Stimulated activated CD8-positive, alpha-beta memory T cell treated with anti-CD3 and anti-CD28 coated beads, Interleukin-4, amount 100 ng/mL, for 48 hours (primary cell): Measurements from ENCODE around the gene RPS24.
"Not testable (repeated sequence)": the region's sequence is repeated elsewhere in the genome, so short reads cannot be mapped to it uniquely, and the experiment has no call there.

Source experiments
- DNase-seq: peaks from one replicate; pipeline ENCODE4 v3.0.0-alpha.2; 2020

RPS24 gene

GRCh38 chr10:78058562-78058961 lies 24.9 kb downstream of the RPS24 start:
- DNase-seq, result no peak

GRCh38 chr10:78059906-78060702 lies 26.4 kb downstream of the RPS24 start:
- no peak for DNase-seq

DNA sequence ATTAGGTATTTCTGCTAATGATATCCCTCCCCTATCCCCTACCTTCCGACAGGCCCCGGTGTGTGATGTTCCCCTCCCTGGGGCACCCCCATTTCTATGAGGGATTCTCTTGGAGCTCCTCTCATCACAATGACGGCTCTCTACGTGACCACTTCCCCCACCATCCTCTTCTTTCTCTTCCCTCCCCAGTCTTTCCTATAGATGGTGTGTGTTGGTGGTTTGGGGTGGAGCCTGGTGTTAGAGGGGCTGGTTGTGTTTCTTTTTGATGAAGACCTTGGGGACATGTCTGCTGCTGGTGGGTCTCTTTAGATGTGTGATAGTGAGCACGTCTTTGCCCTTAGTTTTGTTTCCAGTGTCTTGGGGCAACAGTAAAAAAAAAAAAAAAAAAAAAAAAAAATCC lies 28.6 kb downstream of the RPS24 start:
- DNase-seq, result no peak

DNA sequence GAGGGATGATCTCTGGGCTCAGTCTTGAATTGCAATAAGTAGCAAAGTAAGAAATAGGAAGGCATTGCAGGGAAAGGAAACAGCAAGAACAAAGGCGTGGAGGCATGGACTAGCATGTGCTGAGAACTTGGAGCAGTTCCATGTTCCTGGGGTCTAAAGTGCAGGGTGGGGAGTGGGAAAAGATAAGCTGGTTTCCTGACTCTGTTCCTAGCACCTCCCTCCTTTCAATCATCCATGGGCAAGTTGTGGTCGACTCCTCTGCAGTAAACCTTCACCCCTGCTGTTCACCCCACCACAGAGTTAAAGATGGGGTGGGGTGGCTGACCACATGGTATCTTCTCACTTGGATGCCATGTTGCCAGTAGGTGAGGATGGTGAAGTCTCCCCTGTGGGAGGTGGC lies 29.6 kb downstream of the RPS24 start:
- no peak for DNase-seq

GRCh38 chr10:78064919-78065318 lies 31.3 kb downstream of the RPS24 start:
- not testable (repeated sequence) for DNase-seq

DNA sequence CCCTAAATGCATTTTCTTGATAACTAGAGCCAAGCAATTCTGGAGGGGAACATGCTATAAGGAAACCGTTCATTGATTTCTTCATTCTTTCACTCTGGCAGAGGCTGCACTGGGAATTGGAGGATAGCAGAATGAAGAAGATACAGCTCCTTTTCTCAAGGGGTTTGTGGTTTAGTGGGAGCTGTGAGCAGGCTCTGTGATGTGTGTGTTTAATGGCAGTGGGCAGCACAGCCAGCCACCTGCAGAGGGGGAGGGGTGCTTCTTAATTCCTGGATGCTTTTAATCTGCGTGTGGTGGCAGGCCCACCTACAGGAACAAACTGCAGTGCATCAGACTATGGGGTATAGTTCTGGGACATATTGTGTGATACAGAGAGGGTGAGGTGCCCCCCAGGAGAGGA lies 31.9 kb downstream of the RPS24 start:
- DNase-seq, result no peak

DNA sequence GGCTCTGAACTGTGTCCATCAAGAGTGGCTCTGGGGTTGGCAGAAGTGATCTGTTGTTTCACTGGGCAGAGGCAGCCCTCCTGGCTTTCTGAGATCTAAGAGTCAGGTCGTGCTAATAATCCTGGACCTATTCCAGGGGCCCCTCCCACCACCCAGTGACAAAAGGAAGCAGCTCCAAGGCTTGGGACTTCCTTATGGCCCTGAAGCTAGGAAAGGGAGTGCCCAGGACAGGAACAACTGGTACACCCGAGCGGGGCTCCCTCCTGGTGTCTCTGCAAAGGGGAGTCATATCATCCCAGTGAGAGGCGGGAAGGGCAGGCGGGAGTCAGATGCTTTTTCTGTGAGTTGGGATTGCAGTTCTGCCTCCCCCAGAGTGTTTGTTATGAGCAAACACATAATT lies 32.3 kb downstream of the RPS24 start:
- DNase-seq, result no peak

DNA sequence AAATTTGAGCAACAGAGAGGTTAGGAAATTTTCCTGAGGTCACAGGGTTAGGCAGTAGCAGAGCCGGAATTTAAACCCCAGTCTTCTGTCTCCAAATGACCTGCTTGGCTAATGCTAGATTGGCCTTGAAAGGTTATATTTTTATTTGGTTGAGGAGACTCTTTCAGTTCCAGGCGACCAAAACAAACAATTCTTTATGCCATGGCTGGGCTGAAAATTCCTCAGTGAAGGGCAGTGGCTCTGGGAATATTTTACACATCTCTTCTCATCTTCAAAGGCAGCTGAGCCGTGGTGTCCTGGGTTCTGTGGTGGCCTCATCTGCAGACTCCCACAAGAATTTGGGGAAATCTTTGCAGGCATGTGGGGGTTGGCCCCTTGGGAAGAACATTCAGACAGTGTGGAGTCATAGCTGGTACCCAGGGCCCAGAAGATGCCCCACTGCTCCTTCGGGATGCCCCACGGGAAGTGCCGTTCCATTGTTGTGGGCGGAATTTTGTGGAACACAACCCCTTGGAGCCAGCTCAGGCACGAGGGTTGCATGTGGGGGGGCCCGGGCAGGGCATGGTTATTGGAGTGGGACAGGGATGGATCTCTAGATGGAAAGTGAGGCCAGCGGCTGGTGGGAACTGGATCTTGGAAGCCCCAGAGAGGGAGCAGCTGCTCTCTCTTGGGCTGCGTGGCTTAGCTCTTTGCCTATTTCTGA lies 33.2 kb downstream of the RPS24 start:
- no peak for DNase-seq

DNA sequence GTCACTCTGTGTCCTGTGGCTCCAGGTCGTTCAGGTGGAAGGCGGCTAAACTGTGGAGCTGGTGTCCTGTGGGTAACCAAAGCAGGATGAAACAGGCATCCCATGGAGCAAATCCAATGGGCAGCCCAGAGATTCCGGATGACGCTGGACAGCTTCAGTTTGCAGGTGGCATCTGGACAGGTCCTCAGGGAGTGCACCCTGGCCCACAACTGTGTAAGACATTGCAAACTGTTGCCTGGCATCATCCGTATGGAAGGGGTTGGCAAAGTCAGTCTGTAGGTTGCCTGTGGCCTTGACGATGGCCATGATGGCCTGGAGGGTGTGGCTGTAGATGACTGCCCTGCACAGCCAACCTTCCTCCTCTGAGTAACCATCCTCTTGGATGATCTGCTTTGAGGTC lies 35.5 kb downstream of the RPS24 start:
- DNase-seq, result no peak

DNA sequence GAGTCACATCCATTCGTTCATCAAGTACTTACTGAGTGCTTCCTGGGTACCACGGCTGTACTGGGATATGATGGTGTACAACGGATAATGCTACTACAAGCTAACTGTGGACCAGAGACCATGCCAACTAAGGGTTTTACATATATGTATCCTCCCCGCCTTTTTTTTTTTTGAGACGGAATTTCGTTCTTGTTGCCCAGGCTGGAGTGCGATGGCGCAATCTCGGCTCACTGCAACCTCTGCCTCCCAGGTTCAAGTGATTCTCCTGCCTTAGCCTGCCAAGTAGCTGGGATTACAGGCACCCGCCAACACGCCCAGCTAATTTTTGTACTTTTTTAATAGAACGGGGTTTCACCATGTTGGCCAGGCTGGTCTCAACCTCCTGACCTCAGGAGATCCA lies 36.4 kb downstream of the RPS24 start:
- DNase-seq, result not testable (repeated sequence)

DNA sequence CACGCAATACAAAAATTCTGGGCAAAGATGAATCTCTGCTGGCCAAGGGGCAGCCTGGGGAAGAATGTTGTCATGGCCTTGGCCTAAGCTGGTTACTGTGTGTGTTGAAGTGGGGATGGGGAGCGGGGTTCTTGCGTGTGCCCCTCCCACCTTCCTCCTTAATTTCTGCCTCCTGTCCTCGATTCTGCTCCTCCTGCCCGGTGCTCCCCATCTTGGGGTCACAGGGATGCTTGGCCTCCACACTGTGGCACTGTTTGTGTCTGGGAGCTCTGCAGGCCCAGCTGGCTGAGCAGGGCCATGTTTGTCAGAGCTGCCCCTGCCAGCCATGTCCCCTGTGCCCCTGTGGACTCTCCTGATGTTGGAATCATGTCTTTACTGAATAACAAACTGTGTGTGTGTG lies 37.1 kb downstream of the RPS24 start:
- DNase-seq, result no peak

- DNase-seq, result no peak
Observed at GRCh38 chr10:78071140-78071856, 37.6 kb downstream of the RPS24 start.

DNA sequence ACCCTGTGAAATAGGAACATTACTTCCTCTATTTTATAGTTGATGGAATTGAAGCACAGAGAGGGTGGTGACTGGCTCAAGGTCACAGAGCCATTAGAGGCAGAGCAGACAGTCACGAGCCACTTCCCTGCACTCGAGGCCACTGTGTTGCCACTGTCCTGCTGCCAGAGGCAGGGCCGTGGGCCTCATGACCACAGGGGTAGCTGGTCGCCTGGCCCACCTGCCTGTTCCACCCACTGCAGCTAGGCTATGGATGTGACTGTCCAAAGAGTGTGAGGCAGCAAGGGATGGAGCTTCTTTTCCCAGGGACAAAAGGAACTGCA lies 38.2 kb downstream of the RPS24 start:
- no peak for DNase-seq

DNA sequence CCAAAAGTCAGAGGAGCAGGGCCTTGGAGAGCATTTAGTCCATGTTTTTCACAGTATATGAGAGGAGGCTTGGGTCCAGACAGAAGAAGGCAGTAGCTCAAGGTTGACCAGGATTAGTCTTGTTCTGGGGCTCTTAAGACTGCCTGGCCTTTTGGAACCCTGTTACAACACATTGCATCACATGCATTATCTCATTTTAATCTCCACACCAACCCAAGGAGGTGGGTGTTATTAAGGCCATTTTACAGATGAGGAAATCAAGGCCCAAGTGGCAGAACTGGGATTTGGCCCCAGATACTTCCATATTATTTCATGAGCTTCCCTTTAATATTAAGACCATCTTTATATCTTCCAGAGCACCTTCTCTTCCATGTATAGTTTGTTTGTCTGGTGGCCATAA lies 38.8 kb downstream of the RPS24 start:
- no peak for DNase-seq

- not testable (repeated sequence) for DNase-seq
Observed at GRCh38 chr10:78075806-78076205, 42.1 kb downstream of the RPS24 start.

GRCh38 chr10:78078539-78079330 lies 45.1 kb downstream of the RPS24 start:
- no peak for DNase-seq

GRCh38 chr10:78079411-78079810 lies 45.7 kb downstream of the RPS24 start:
- DNase-seq, result no peak

DNA sequence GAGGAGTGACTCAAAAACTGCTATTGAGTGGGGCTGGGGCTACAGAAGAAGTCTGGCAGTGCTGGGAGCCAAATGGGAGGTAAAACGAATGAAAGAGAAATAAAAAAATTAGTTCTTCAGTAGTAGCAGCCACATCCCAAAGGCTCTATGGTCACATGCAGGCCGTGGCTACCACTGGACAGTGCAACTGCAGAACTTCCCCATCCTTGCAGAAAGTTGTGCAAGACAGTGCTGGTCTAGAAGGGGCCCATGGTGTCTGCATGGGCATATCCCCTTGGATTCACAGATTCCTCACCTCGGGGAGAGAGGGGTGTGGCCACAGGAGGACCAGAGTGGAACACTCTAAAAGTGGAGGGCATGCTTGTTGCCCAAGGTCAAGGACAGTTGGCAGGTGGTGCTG lies 47.6 kb downstream of the RPS24 start:
- no peak for DNase-seq

- DNase-seq, result no peak
Observed at GRCh38 chr10:78082636-78083035, 49.0 kb downstream of the RPS24 start.
